ENCODE results near the gene NPIPB13. TPM values are rescaled to one million over a fixed set of nuclear protein-coding genes. Genes with fewer than 3 reads are reported as not detected.

NPIPB13 gene
- total and polyA plus RNA-seq, 5 experiments from 2014 or later = 0.22 to 40.8 (median 0.59) TPM

Other genes with a start within 250 kb of the NPIPB13 start
- not detected for gene DOC2A, start 237.5 kb downstream of the NPIPB13 start, total RNA-seq
- not detected for gene DOC2A, start 237.5 kb downstream of the NPIPB13 start, polyA plus RNA-seq
- not detected for gene C16orf92, start 225.3 kb downstream of the NPIPB13 start, total RNA-seq
- gene C16orf92, start 225.3 kb downstream of the NPIPB13 start, polyA plus RNA-seq = not detected
- gene TLCD3B, start 217.2 kb downstream of the NPIPB13 start, total RNA-seq = not detected
- not detected for gene TLCD3B, start 217.2 kb downstream of the NPIPB13 start, polyA plus RNA-seq
- gene ALDOA, start 182.7 kb downstream of the NPIPB13 start, total RNA-seq = 100 to 1,000 TPM; 580 to 594 TPM
- 1,000 to 10,000 TPM in 1 of 3 donors, 100 to 1,000 TPM in 2; 798 to 1,176 (median 994) TPM for gene ALDOA, start 182.7 kb downstream of the NPIPB13 start, polyA plus RNA-seq
- gene PPP4C, start 172.5 kb downstream of the NPIPB13 start, total RNA-seq = 10 to 100 TPM; 82.8 to 83.4 TPM
- 100 to 1,000 TPM; 153 to 199 (median 161) TPM for gene PPP4C, start 172.5 kb downstream of the NPIPB13 start, polyA plus RNA-seq
- 1 to 10 TPM; 2.4 to 2.5 TPM for gene TBX6, start 156.6 kb downstream of the NPIPB13 start, total RNA-seq
- gene TBX6, start 156.6 kb downstream of the NPIPB13 start, polyA plus RNA-seq = under 1 TPM; 0.15 to 0.25 (median 0.25) TPM
- gene YPEL3, start 152.3 kb downstream of the NPIPB13 start, total RNA-seq = 100 to 1,000 TPM; 254 to 264 TPM
- 100 to 1,000 TPM; 201 to 301 (median 206) TPM for gene YPEL3, start 152.3 kb downstream of the NPIPB13 start, polyA plus RNA-seq
- gene GDPD3, start 134.9 kb downstream of the NPIPB13 start, total RNA-seq = 10 to 100 TPM; 19.8 to 25.0 TPM
- gene GDPD3, start 134.9 kb downstream of the NPIPB13 start, polyA plus RNA-seq = under 1 TPM in 1 of 3 donors, not detected in 2; 0.18 TPM
- gene MAPK3, start 125.3 kb downstream of the NPIPB13 start, total RNA-seq = 10 to 100 TPM; 61.8 to 64.7 TPM
- 1 to 10 TPM; 6.7 to 7.8 (median 7.8) TPM for gene MAPK3, start 125.3 kb downstream of the NPIPB13 start, polyA plus RNA-seq
- gene CORO1A, start 64.9 kb downstream of the NPIPB13 start, total RNA-seq = 100 to 1,000 TPM; 881 to 897 TPM
- 1,000 to 10,000 TPM; 1,262 to 1,424 (median 1,364) TPM for gene CORO1A, start 64.9 kb downstream of the NPIPB13 start, polyA plus RNA-seq
- 10 to 100 TPM; 66.6 to 73.1 TPM for gene BOLA2B, start 54.8 kb downstream of the NPIPB13 start, total RNA-seq
- 100 to 1,000 TPM; 225 to 251 (median 237) TPM for gene BOLA2B, start 54.8 kb downstream of the NPIPB13 start, polyA plus RNA-seq
- 10 to 100 TPM; 32.5 to 47.1 TPM for gene SLX1A, start 54.6 kb downstream of the NPIPB13 start, total RNA-seq
- 10 to 100 TPM; 35.6 to 60.2 (median 44.2) TPM for gene SLX1A, start 54.6 kb downstream of the NPIPB13 start, polyA plus RNA-seq
- gene SULT1A3, start 49.2 kb downstream of the NPIPB13 start, total RNA-seq = 10 to 100 TPM; 26.9 to 29.4 TPM
- 1 to 10 TPM in 1 of 3 donors, under 1 TPM in 1, not detected in 1; 0.47 to 1.3 TPM for gene SULT1A3, start 49.2 kb downstream of the NPIPB13 start, polyA plus RNA-seq
- gene CD2BP2, start 106.8 kb upstream of the NPIPB13 start, total RNA-seq = 10 to 100 TPM; 62.9 to 66.8 TPM
- gene CD2BP2, start 106.8 kb upstream of the NPIPB13 start, polyA plus RNA-seq = 10 to 100 TPM; 20.6 to 21.9 (median 21.7) TPM
- gene TBC1D10B, start 122.0 kb upstream of the NPIPB13 start, total RNA-seq = 10 to 100 TPM; 32.9 to 36.9 TPM
- 10 to 100 TPM in 1 of 3 donors, 1 to 10 TPM in 2; 6.6 to 10.5 (median 7.3) TPM for gene TBC1D10B, start 122.0 kb upstream of the NPIPB13 start, polyA plus RNA-seq
- gene MYL11, start 126.3 kb upstream of the NPIPB13 start, total RNA-seq = 1 to 10 TPM in 1 of 2 experiments, not detected in 1; 1.9 TPM
- gene MYL11, start 126.3 kb upstream of the NPIPB13 start, polyA plus RNA-seq = 1 to 10 TPM in 2 of 3 donors, not detected in 1; 1.1 to 4.2 TPM
- gene SEPTIN1, start 134.1 kb upstream of the NPIPB13 start, total RNA-seq = 100 to 1,000 TPM; 216 to 222 TPM
- gene SEPTIN1, start 134.1 kb upstream of the NPIPB13 start, polyA plus RNA-seq = 100 to 1,000 TPM; 178 to 249 (median 242) TPM
- gene ZNF48, start 146.9 kb upstream of the NPIPB13 start, total RNA-seq = 10 to 100 TPM; 12.7 to 14.3 TPM
- gene ZNF48, start 146.9 kb upstream of the NPIPB13 start, polyA plus RNA-seq = 10 to 100 TPM in 1 of 3 donors, 1 to 10 TPM in 2; 6.1 to 11.7 (median 7.5) TPM
- 1 to 10 TPM; 5.5 to 7.6 TPM for gene ZNF771, start 159.1 kb upstream of the NPIPB13 start, total RNA-seq
- 1 to 10 TPM; 2.1 to 6.7 (median 3.8) TPM for gene ZNF771, start 159.1 kb upstream of the NPIPB13 start, polyA plus RNA-seq
- 10 to 100 TPM; 15.2 to 16.7 TPM for gene DCTPP1, start 181.6 kb upstream of the NPIPB13 start, total RNA-seq
- gene DCTPP1, start 181.6 kb upstream of the NPIPB13 start, polyA plus RNA-seq = 10 to 100 TPM; 63.0 to 79.6 (median 64.0) TPM
- 10 to 100 TPM; 52.3 to 55.1 TPM for gene SEPHS2, start 197.4 kb upstream of the NPIPB13 start, total RNA-seq
- 10 to 100 TPM; 45.5 to 60.7 (median 55.0) TPM for gene SEPHS2, start 197.4 kb upstream of the NPIPB13 start, polyA plus RNA-seq
- 100 to 1,000 TPM; 334 to 339 TPM for gene ITGAL, start 224.3 kb upstream of the NPIPB13 start, total RNA-seq
- gene ITGAL, start 224.3 kb upstream of the NPIPB13 start, polyA plus RNA-seq = 100 to 1,000 TPM; 121 to 157 (median 124) TPM

Data from naive thymus-derived CD8-positive, alpha-beta T cell (primary cell).